Measurements from ENCODE around the gene PTPRJ.

The PTPRJ gene

DNA sequence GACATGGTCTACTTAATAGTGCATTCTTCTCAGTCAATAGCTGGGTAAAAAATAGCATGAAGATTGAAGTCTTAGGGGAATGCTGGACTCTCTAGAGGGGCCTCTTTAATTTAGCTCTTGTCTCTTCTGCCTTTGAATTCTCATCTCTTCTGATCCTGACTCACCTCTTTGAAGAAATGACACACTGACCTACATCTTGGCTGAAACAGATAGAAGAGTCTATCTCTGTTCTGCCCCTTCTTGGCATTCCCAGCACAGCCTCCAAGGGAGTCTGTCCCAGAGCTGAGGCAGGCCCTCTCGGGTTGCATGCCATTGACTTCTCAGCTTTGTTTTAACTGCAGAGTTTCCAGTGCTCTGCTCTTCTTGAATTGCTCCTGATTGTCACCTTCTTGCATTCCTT lies 55.7 kb downstream of the PTPRJ start:
- no peak for DNase-seq (ENCODE audit: low read depth in 3 of 3, low spot score in 1 of 3)

GRCh38 chr11:48036466-48036865 lies 56.1 kb downstream of the PTPRJ start:
- DNase-seq (ENCODE audit: low read depth in 3 of 3, low spot score in 1 of 3) = no peak

DNA sequence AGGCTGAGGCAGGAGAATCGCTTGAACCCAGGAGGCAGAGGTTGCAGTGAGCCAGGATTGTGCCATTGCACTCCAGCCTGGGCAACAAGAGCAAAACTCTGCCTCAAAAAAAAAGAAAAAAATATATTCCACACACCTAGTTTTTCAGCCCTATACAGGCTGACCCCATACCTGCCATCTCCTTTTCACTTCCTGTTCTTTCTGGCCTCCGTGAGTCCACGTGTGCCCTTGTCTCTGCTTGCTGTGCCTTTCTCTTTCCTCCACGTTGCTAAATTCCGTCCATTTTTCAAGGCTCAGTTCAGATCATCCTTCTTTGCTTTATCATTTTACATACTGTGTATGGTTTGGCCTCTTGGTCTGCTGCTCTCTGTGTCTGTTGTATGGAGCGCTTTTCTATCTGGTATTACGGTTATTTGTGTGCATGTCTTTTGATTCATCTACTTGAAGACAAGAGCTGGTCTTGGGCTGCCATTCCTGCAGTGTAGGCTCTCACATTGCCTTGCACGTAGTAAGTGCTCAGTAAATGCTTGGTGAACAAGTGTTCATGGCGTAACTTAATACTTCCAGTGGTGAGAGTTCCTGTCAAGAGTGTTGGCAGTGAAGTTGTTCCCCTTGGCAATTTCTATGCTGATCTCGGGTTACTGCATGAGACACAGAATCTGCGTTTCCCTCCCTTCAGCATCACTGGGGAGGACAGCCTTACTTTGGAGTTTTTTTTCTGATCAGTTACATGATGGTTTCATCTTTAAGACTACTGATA lies 57.5 kb downstream of the PTPRJ start:
- DNase-seq (ENCODE audit: low read depth in 3 of 3, low spot score in 1 of 3) = no peak

- no peak for DNase-seq (ENCODE audit: low read depth in 3 of 3, low spot score in 1 of 3)
These were observed 60.6 kb downstream of the PTPRJ start for GRCh38 chr11:48040830-48041444.

DNA sequence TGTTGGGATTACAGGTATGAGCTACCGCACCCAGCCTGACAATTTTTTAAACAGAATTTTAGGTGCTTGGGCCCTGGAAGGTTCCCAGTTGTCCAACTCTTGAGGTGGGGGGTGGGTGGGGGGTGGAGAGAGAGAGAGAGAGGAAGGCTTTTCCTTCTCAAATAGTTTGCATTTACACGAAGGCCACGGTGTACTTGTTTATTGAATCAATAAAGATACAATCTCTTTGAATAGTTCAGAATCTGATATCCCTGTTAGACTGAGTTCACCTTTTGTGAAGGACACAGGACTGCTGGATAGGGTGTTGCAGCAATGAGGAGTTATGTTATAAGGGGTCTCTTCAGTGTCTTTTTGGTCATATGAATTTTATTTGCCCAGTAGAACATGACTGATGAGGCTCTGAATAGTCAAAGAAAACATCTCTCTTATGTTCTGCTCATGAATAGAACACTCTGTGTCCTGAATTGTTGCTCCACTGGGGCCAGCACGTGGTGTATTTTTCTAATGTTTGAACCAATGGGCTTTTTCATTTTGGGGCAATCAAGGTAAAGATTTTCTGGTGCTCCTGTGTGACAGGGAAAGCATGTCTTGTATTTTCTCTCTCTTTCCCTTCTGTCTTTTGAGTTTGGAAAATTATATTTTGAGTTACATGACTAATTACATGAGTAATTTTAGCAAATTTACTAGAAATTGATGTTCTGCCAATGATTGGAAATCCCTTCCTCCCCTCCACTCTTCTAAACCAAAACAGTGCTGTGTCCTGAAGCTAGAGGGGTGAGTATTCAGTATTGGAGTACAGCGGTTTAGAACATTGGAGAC lies 61.7 kb downstream of the PTPRJ start:
- no peak for DNase-seq (ENCODE audit: low read depth in 3 of 3, low spot score in 1 of 3)

GRCh38 chr11:48043111-48043990 lies 63.0 kb downstream of the PTPRJ start:
- DNase-seq (ENCODE audit: low read depth in 3 of 3, low spot score in 1 of 3) = no peak

- DNase-seq (ENCODE audit: low read depth in 3 of 3, low spot score in 1 of 3) = no peak
These were observed 63.7 kb downstream of the PTPRJ start for GRCh38 chr11:48043991-48044512.

DNA sequence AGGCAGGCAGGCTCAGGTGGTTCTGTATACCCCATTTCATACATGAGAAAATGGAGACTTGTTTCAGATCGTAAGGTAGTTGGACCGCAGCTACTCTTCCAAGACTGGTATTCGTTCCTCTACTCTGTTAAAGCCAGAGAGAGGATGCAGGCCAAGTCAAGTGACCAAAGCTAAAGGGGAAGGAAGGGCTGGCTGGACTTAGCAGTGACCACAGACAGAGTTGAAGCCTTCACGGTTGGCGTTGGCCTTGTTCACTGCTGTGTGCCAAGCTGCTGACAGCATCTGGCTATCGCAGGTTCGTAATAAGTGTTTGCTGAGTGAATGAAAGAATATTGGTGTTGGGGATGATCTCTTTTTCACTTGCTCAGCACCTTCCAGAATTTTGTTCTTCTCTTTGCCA lies 64.2 kb downstream of the PTPRJ start:
- DNase-seq (ENCODE audit: low read depth in 3 of 3, low spot score in 1 of 3) = no peak

GRCh38 chr11:48045536-48045935 lies 65.2 kb downstream of the PTPRJ start:
- no peak for DNase-seq (ENCODE audit: low read depth in 3 of 3, low spot score in 1 of 3)

DNA sequence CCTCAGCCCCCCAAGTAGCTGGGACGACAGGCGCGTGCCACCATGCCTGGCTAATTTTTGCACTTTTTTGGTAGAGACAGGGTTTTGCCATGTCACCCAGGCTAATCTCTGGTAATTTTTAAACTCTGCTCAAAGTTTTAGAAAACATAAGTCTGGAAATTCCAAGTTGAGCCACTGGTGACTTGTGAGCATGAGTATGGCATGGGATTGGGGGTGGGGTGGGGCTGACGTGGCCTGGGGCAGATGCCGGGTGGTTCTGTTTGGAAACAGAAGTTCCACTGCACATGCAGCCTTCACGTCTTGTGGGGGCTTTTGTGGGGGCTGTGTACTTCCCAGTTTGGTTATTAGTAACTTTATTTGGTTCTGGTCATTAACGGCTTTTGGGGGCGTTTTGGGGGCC lies 67.3 kb downstream of the PTPRJ start:
- DNase-seq (ENCODE audit: low read depth in 3 of 3, low spot score in 1 of 3) = no peak

DNA sequence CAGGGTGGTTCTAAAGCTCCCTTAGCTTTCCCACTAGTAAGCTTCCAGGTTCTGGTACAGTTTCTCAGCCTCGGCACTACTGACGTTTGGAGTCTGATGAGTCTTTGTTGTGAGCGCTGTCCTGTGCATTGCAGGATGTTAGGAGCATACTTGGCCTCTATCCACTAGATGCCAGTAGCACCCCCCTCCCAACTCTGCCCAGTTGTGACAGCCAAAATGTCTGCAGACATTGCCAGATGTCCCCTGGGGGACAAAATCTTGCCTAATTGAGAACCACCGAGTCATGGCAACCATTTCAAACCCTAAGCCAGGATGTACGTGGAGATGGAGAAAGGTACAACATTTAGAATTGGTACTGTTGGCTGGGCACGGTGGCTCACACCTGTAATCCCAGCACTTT lies 68.7 kb downstream of the PTPRJ start:
- DNase-seq (ENCODE audit: low read depth in 3 of 3, low spot score in 1 of 3) = no peak

GRCh38 chr11:48050304-48050703 lies 69.9 kb downstream of the PTPRJ start:
- DNase-seq (ENCODE audit: low read depth in 3 of 3, low spot score in 1 of 3) = no peak

DNA sequence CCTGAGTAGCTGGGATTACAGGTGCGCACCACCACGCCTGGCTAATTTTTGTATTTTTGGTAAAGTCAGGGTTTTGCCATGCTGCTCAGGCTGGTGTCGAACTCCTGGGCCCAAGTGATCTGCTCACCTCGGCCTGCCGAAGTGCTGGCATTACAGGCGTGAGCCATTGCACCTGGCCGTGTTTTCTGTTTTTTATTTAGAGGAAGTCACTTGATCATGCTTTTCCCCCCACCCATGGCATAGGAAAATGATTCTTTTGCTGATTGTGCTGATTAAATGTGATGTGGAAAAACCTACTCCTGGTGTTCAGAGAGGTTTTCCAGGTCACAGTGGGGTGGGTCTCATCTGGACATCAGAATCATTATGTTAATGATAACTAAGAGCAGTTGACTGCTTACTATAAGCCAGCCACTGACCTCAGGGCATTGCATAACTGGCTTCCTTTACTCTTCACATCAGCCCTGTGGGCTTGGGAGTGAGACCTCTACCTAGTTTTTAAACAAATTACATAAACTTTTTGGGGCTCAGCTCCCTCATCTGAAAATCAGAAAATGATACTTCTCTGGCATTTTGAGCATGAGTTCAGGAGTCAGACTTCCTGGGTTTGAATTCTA lies 71.0 kb downstream of the PTPRJ start:
- no peak for DNase-seq (ENCODE audit: low read depth in 3 of 3, low spot score in 1 of 3)

DNA sequence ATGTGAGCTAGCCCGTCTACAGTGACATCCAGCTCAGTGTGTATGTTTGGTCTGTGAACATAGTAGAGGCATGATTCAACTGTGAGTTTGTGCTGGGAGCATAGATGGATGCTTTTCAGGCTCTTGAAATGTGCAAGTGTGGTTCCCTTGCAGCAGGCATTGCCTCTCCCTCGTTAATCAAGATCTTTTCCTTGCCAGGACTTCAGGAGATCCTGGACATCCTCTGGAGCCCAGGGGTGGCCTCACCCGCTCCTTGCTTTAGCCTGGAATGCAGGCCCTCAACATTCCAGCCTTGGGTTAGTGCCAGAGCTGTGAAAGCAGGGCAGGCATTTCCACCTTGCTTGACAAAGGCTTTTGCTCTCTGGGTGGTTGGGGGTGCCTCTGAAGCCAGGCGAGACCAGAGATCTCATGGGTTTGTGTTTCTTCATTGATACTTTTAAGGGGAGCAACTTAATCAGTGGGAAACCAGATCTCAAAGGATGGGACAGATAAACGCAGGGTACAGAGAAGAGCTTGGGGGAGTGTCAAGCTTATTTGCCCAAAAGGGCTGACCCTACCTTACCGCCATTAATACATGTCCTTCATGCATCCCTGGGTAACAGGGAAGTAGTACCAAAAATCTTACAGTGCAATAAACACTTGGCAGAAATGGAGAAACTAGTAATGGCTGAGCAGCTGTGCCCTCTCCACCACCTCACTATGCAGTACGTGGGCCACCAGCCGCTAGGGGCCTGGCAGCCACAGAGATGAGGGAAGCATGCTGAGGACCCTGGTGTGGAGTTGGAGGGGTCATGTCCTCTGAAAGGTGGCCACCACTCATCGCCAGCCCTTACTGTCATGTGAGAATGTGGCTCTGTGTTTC lies 72.1 kb downstream of the PTPRJ start:
- no peak for DNase-seq (ENCODE audit: low read depth in 3 of 3, low spot score in 1 of 3)

DNA sequence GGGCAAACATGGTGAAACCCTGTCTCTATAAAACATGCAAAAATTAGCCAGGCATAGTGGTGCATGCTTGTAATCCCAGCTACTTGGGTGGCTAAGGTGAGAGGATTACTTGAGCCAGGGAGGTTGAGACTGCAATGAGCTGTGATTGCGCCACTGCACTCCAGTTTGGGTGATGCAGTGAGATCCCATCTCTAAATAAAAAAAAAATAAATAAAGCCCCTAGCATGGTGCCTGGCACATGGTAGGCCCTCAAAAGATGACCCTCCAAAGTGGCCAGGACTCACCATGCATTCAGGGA lies 74.6 kb downstream of the PTPRJ start:
- DNase-seq (ENCODE audit: low read depth in 3 of 3, low spot score in 1 of 3) = no peak

DNA sequence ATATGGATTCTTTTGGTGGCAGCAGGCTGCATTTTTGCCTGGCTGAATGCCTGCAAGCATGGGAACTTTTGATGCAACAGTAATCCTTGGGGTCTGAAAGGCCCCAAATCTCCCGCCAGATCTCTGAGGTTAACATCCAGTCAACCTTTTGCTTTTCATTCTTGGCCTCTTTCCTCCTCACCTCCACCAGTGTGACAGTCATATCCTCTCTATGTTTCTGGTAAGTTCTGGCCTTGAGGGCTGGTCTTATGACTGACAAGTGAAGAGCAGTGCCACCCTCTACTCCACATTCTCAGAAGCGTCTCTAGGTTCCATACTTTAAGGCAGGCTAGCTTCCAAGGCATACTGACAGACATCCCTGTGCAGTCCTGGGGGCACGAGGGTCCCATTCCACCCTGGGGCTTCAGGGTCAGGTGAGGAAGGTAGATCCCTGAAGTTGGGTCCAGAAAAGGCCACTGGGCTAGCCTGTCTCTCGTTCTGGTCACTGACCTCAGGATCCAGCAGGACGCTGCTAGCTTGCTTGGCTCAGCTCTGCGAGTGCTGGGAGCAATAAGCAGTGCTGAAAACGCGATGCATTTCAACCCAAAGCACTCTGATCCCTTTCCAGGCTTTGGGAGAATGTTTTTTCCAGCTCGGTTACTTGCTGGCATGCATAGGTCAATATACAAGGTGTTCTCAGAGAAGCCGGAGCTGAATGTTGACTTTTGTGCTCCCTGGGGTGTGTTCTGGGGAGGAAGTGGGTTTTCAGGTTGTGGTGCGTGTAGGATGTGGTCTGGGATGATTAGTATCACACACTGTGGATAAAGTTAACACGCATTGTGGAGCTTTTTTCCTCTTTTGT lies 75.2 kb downstream of the PTPRJ start:
- peak in 1 of 3 donors; percentile 5 for DNase-seq (ENCODE audit: low read depth in 3 of 3, low spot score in 1 of 3)

DNA sequence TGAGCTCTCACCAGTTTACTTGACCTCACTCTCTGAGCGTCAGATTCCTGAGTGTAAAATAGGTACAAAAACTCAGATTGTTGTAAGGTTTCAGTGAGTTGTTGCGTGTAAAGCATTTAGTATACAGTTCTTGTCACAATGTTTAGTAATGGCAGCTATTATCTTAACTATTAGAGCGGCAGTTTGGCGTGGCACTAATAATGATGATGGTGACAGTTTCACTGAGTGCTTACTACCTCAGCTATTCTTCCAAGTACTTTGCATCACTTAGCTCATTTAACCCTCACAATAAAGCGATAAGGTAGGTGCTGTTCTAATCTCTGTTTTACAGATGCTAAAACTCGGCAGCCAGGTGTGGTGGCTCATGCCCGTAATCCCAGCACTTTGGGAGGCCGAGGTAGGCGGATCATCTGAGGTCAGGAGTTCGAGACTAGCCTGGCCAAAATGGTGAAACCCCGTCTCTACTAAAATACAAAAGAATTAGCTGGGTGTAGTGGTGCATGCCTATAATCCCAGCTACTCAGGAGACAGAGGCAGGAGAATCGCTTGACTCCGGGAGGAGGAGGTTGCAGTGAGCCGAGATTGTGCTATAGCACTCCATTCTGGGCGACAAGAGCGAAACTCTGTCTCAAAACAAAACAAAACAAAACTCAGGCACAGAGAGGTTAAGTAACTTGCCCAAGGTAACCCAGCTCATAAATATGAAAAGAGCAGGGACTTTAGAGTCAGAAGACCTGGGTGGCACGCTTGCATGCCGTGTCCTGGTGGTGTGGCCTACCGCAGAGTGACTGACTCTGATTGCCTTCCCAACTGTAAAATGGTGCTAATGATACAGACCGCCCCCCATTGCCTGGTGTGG lies 76.2 kb downstream of the PTPRJ start:
- no peak for DNase-seq (ENCODE audit: low read depth in 3 of 3, low spot score in 1 of 3)

GRCh38 chr11:48058064-48058463 lies 77.7 kb downstream of the PTPRJ start:
- no peak for DNase-seq (ENCODE audit: low read depth in 3 of 3, low spot score in 1 of 3)
